ENCODE results near the gene CALCB.

DNA sequence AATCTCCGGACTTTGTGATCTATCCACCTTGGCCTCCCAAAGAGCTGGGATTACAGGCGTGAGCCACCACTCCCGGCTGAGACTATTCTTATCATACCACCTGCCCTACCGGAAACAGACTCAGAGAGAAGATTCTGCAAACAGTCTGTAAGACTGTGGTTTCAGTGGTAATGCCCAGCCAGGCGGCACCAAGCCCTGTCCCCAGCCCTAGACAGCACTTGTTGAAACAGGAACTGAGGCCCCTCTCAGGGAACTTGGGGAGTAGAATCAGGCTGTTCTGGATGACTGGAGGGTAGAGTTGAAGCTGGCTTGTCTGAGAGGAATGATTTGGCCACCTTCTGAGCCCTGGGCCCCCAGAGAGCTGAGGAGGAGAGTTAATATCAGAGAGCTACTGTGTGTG lies 40.0 kb downstream of the CALCB start:
- no peak for TF ChIP-seq EZH2 (IDR thresholded peaks at IDR 0.05; ENCODE audit: borderline replicate concordance, insufficient read depth, low read depth, low read length, poor library complexity, severe bottlenecking)
- TF ChIP-seq, protein P1, sequence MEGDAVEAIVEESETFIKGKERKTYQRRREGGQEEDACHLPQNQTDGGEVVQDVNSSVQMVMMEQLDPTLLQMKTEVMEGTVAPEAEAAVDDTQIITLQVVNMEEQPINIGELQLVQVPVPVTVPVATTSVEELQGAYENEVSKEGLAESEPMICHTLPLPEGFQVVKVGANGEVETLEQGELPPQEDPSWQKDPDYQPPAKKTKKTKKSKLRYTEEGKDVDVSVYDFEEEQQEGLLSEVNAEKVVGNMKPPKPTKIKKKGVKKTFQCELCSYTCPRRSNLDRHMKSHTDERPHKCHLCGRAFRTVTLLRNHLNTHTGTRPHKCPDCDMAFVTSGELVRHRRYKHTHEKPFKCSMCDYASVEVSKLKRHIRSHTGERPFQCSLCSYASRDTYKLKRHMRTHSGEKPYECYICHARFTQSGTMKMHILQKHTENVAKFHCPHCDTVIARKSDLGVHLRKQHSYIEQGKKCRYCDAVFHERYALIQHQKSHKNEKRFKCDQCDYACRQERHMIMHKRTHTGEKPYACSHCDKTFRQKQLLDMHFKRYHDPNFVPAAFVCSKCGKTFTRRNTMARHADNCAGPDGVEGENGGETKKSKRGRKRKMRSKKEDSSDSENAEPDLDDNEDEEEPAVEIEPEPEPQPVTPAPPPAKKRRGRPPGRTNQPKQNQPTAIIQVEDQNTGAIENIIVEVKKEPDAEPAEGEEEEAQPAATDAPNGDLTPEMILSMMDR (IDR thresholded peaks at IDR 0.05), result no peak

Measured in B cell (primary cell).